Eye (tissue), 1 donor: ENCODE results near the gene ASB6.

ENCODE experiments used
- DNase-seq: peaks from one replicate; pipeline ENCODE4 v3.0.0-alpha.2; 2015

Gene ASB6, protein sequence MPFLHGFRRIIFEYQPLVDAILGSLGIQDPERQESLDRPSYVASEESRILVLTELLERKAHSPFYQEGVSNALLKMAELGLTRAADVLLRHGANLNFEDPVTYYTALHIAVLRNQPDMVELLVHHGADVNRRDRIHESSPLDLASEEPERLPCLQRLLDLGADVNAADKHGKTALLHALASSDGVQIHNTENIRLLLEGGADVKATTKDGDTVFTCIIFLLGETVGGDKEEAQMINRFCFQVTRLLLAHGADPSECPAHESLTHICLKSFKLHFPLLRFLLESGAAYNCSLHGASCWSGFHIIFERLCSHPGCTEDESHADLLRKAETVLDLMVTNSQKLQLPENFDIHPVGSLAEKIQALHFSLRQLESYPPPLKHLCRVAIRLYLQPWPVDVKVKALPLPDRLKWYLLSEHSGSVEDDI

GRCh38 chr9:129641750-129642585 is at the start of gene ASB6:
ASB6 (minus strand) TSS chr9:129642151; CDS start chr9:129641999, 152 bp downstream.
- DNase-seq, result peak; percentile 99

GRCh38 chr9:129688285-129689043 is 46.5 kb upstream of the ASB6 start:
- no peak for DNase-seq

DNA sequence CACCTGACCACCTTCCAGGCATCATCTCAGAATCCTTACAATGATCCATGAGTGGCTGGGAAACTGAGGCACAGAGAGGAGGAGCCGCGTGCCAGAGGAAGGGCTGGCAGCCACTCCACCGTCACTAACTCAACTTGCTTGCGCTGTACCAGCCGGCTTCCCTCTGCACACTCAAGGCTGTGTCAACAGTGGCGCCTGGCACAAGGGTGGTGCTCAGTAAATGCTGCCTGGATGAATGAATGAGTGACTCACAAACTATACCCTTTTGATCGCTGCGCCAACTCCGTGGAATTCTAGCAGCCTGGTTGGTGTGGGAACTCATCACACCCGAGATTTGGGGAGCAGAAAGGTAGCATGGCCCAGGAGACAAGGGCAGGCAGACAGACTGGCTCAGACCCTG is 45.4 kb upstream of the ASB6 start:
- DNase-seq, result no peak

- DNase-seq, result no peak
Observed at GRCh38 chr9:129686736-129687135, 44.8 kb upstream of the ASB6 start.

GRCh38 chr9:129685933-129686259 is 43.9 kb upstream of the ASB6 start:
- no peak for DNase-seq

DNA sequence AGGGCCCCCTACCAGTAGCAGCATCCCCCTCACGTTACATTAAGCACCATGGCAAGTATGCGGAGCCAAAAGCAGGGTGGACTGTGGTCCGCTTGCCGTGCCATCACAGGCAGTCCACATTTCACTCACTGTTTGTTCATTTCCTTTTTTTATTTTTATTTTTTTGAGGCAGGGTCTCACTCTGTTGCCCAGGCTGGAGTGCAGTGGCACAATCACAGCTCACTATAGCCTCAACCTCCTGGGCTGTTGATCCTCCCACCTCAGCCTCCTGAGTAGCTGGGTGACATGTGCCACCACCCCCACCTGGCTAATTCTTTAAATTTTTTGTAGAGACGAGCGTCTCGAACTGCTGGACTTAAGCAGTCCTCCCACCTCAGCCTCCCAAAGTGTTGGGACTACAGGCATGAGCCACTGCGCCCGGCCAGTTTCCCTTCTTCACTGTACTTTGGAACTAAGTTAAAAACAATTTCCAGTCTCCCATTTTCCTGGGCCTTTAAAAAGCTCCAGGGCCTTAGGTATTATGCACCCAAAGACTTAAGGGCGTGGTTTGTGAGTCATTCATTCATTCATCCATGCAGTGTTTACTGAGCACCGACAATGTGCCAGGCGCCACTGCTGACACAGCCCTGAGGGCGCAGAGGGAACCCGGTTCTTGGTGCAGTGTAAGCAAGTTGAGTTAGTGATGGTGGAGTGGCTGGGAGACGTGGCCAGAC is 43.4 kb upstream of the ASB6 start:
- DNase-seq, result no peak

DNA sequence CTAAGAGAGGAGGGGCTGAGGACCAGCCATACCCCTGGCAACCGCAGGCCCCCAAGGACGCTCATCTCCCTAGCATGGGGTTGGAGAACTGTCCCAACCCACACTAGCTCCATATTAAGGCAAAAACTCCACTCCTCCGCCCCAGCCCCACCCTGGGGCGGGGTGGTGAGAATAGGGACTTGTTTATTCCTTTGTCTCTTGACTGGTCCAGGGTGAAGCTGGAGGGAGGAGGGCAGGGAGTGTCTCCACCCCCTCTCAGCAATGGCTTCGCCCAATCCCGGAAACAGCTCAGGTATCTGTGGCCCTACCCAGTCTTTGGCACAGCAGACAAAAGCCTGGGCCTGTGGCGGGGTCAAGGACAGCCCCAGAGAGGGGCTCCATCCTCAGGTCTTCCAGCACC is 40.4 kb upstream of the ASB6 start:
- DNase-seq, result no peak

GRCh38 chr9:129681924-129682323 is 40.0 kb upstream of the ASB6 start:
- DNase-seq, result no peak

GRCh38 chr9:129679537-129679936 is 37.6 kb upstream of the ASB6 start:
- no peak for DNase-seq

DNA sequence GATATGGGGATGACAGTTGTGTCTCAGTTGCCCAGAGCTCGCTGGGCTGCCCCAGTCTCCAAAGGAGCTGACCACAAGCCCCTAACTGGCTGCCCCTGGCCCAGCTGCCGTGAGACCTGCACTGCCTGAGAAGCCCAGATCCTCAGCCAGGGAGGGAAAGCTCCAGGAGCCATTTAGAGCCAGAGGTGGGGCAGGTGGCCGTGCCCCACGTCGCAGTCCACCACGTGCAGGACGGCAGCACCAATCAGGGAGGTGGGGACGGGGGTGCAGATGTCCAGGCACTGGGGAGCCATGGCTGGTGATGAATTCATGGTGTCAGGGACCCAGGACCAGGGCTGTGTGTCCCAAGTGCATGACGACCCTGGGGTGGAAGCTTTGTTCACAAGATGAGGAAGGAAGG is 36.9 kb upstream of the ASB6 start:
- DNase-seq, result no peak

DNA sequence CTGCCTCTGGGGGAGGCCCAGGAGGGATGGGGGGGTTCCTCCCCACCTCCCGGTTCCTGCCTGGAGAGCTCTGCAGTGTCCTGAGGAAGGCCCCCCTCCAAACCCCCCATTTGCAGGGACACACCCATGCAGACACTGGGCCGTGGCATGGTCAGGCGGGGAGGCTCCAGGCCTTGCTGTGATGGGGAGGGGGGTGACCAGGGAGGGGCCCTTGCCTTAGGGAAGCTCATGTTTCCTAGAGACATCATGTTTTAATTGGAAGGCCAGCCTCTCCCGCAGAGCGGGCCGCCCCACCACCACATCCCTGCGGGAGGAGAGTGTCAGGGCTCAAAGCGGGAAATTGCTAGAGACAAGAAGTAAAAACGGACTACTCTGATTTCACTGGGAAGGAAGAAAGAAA is 35.5 kb upstream of the ASB6 start:
- DNase-seq, result peak; percentile 77

DNA sequence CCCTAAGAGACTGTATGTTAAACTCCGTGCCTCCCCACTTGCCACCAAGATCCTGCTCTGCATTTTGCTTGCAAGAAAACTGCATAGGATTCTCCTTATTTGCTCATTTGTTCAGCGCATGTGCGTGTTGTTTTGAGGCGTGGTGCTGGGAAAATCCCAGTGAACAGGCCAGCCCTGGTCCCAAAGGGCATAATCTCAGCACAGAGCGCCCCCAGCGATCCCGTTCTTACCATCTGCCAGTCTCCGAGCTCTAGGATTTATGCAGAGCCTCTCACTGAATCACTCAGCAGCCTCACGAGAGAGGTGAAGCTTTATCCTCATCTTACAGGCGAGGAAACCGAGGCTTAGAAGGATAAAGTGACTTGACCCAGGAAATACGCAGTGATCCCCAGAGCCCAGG is 35.0 kb upstream of the ASB6 start:
- DNase-seq, result peak; percentile 60

DNA sequence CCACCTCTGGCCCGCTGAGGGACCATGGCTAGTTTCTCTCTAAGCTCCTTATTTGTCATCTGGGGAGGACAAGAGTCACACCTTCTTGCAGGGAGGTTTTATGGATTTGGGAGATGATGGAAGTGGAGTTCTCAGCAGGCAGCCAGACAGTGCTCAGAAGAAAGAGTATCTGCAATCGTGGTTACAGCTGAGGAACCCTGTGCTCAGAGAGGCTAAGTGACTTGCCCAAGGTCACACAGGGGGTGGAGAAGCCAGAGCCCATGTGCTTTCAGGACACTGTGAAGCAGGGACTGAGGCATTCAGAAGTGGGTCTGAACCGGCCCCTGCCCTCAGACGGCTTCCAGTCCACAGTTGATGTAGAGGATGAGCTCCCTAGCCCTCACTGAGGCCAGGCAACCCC is 34.3 kb upstream of the ASB6 start:
- no peak for DNase-seq

GRCh38 chr9:129675620-129676019 is 33.7 kb upstream of the ASB6 start:
- DNase-seq, result peak; percentile 62

DNA sequence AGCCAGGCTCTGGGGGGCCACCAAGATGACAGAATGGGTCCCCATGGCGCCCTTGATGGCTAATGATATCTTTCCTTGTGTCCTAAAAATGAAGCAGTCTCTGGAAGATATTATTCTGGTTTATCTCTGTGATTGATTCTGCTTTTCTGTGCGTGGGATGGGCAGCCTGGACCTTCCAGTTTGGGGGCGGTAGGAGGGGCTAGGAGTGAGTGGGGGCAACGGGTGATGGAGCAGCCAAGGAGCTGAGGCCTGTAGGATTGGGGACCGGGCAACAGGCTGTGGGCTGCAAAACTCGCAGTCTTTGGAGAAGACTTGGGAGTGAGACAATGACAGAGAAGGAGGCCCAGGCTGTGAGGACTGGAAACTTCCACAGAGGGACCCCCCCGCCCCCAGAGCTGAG is 32.3 kb upstream of the ASB6 start:
- DNase-seq, result no peak

GRCh38 chr9:129673602-129674001 is 31.7 kb upstream of the ASB6 start:
- DNase-seq, result no peak

DNA sequence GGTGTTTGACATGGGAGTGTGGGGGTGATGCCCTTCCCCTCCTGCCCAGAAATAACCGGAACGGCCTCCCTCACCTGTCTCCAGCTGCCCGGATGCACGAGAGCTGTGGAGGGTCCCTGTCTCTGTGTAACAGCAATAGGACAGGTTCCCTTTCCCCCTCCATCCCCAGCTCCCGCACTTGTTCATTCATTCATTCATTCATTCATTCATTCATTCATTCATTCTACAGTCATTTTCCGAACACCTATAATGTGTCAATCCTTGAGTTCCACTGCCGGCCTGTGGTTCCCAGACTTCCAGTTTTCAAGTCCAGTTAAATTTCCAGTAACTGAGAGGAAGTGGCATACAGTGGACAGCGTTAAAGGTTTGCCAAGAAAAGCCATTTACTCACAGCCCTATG is 30.8 kb upstream of the ASB6 start:
- no peak for DNase-seq

DNA sequence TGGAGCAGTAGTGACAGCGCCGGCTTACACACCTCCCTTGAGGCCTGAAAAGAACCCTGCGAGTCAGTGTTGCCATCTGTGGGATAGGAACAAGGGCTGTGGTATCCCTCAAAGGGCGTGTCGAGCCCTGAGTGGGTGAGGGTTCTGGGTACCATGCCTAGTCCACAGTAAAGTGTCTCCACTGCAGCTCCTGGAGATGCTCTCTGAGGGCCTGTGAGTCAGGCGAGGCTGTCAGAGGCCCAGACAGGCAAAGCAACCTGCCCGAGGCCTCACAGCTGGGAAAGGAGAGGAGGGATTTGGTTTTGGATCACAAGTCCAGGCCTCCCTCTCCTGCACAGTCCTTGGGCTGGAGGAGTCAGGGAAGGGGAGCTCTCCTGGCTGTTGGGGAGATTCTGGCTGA is 29.6 kb upstream of the ASB6 start:
- DNase-seq, result no peak

- no peak for DNase-seq
Observed at GRCh38 chr9:129671065-129671464, 29.1 kb upstream of the ASB6 start.

GRCh38 chr9:129669946-129670345 is 28.0 kb upstream of the ASB6 start:
- no peak for DNase-seq

DNA sequence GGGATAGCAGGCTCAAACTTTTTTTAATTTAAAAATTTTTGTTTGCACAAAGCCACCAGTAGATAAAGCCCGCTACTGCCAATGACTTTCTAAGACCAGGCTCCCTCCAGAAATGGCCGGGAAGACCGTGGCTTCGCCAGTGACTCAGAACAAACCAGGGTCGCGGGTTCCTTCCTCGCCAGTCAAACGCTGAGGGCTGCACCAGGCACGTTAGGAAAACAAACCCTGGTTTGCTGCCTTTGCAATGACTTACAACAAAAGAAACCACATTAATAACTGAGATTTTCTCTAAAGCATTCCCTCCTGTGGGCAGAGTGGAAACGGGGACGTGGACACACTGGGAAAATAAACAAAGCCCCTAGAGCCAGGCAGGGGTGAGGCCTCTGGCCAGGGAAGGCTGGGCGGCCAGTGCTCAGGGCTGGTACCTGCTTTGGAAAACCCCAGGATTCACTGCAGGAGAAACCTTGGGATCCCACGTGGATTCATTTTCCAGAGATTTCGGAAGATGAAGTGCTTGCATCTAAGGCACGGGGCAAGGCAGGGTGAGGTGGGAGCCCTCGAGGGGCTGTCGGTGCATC is 27.3 kb upstream of the ASB6 start:
- DNase-seq, result no peak

DNA sequence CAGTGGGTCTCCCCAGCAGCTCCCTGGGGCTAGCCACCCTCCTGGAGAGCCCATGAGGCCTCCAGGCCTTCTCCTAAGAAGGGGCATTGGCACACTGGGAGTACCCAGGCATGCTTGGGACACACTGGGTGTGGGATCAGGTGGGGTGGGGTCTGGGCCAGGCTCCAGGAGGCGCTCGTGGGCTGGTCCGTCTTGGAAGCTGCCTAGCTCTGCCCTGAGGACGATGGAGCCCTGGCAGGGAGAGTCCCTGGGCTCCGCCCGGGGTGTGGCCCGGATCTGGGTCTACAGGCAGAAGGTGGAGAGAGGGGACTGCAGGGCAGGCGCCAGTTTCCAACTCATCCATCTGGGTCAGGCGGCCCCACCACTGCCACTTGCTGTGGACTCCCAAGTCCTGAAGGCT is 25.9 kb upstream of the ASB6 start:
- no peak for DNase-seq

DNA sequence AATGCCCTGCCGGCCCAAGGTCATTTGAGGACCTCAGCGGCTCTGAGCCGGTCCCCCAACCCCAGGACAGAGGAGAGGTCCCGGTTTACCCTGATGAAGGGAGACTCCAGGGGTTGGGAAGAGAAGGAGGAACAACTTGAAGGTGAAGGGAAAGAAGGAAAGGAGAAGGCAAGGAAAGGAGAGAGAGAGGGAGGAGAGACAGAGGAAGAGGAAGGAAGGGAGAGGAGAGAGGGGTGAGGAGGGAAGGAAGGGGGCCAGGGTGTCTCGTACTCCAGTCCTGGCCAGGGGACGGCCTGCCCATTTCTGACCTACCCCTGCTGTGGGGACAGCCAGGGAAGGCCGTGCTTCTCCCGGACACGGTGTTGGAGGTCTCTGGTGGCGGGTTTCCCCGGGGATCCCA is 25.4 kb upstream of the ASB6 start:
- no peak for DNase-seq
